ENCODE results near the gene PTPRR. TPM values are rescaled to one million over a fixed set of nuclear protein-coding genes. Genes with fewer than 3 reads are reported as not detected.

PTPRR gene
- total RNA-seq, 1 donor from 2014 or later = 1.2 TPM

DNA sequence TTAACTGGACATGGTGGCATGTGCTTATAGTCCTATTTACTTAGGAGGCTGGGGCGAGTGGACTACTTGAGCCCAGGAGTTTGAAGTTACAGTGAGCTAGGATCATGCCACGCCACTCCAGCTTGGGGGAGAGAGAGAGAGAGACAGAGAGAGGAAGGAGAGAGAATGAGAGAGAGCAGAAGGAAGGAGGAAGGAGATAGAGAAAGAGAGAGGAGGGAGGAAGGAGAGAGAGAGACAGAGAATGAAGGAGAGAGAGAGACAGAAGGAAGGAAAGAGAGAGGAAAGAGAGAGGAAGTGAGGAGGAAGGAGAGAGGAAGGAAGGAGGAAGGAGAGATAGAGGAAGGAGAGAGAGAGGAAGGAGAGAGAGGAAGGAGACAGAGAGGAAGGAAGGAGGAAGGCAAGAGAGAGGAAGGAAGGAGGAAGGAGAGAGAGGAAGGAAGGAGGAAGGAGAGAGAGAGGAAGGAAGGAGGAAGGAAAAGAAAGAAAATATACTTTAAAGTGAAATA, 189.8 kb downstream of the PTPRR start:
- DNase-seq (ENCODE audit: missing footprints) (no peak), ATAC-seq (no peak)
- intact Hi-C loops (cut with DNase I) = loop anchor here (2.0 to 10.0 kb wide), 3 partner anchors 118 to 834 kb away; no protein-coding TSS in a partner anchor

GRCh38 chr12:70724444-70724843, 196.1 kb downstream of the PTPRR start:
- ATAC-seq = no peak
- intact Hi-C loops (cut with DNase I) = loop anchor here (5.0 to 10.0 kb wide), 5 partner anchors 77 to 847 kb away; partner anchors contain the start of gene CNOT2

GRCh38 chr12:70722584-70723343, 197.8 kb downstream of the PTPRR start:
- ATAC-seq (no peak), DNase-seq (ENCODE audit: missing footprints) (no peak)
- intact Hi-C loops (cut with DNase I) = loop anchor here (5.0 to 10.0 kb wide), 5 partner anchors 75 to 845 kb away; partner anchors contain the start of gene CNOT2

More at GRCh38 chr12:70724444-70724843, 196.1 kb downstream of the PTPRR start:
- DNase-seq (ENCODE audit: missing footprints) = no peak

DNA sequence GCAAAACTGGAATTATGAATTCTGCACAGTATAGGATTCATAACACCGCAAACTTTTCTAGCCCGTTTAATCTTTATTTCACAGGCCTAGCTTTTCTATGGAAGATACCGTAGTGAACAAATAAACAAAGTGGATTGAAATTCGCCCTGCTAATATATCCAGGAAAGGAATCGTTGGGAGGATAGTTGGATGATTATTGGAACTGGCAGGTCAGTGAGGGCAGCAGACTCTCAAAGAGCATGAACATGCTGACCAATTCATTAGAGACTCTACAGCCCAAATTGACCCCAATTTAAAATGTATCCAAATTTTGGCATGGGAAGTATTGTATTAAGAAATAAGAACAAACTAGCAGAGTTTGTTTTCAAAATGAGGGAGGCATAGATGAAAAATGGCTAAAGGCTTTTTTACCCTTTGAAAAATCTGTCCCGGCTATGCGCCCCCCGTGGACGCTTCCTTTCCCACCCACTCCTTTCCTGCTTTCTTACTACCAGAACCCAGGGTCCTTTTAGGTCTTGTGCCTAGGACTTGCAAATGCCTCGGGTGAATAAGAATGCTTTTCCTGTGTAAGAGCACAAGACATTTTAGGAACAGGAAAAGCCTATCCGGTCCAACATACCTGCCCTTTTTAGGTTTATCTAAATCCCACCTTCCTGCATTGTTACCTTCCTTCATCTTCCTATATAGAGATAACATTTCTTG, 198.7 kb downstream of the PTPRR start:
- no peak for ATAC-seq
- intact Hi-C loops (cut with DNase I) = loop anchor here (5.0 to 10.0 kb wide), 5 partner anchors 75 to 845 kb away; partner anchors contain the start of gene CNOT2
- no peak for DNase-seq (ENCODE audit: missing footprints)

- DNase-seq (ENCODE audit: missing footprints) (no peak), ATAC-seq (no peak)
- intact Hi-C loops (cut with DNase I) = loop anchor here (5.0 to 10.0 kb wide), 5 partner anchors 74 to 844 kb away; partner anchors contain the start of gene CNOT2
Observed at GRCh38 chr12:70721216-70721615, 199.3 kb downstream of the PTPRR start.

DNA sequence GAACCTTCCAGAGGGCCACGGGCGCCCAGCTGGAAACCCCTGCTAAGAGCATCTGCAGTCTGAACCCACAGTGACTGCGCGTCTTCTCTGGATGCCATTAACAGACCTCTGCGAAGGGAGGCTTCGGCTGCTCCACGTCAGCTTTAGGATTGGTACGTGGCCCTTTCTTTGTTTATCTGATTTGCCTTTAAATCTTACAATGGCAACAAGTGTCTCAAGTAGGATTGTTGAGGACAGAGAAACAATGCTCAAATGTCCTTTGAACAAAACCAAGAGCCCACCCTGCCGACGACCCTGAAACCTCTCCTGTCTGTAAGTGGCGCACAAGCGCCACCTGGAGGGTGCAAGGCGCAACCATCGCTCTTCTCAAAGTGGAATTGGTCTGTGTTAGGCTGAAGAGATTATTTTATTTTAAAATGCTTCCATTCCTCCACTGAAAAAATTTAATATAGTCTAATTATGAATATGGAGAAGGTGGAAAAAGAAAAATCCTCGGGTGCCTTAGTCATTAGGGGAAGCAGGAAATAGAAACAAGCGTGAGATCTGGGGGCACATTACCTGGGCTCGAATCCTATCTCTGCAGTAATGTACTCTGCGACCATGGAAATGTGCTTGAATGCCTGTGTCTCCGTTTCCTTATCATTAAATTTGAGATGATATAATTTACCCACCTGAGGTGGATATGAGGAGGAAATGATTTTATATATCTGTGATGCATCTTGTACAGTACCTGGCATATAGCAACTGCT, 200.7 kb downstream of the PTPRR start:
- intact Hi-C loops (cut with DNase I) = loop anchor here (2.0 to 10.0 kb wide), 7 partner anchors 21 to 843 kb away; partner anchors contain the start of gene CNOT2
- DNase-seq (ENCODE audit: missing footprints) (peak; percentile 62), ATAC-seq (no peak)

- DNase-seq (ENCODE audit: missing footprints) (no peak), ATAC-seq (no peak)
- intact Hi-C loops (cut with DNase I) = loop anchor here (2.0 kb wide), 2 partner anchors 20 to 128 kb away; no protein-coding TSS in a partner anchor
Observed at GRCh38 chr12:70719071-70719470, 201.5 kb downstream of the PTPRR start.

DNA sequence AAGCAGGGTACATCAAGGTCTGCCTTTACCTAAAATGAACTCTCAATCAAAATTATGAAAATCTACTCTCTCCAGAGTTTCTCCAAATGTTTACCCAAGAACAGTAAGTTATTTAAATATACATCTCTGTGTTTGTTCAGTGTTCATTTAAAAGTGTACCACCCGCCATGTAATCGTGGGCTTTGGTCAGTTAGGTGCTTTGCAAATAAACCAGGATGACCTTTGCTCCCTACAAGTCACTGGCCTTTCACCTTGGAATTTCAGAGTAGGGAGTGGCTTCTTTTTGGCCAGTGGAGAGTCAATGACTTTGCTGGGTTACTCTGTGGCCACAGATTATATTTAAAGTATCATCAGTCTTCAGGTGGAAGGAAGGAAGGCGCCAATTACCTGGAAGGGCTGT, 208.7 kb downstream of the PTPRR start:
- DNase-seq (ENCODE audit: missing footprints) (no peak), ATAC-seq (no peak)
- intact Hi-C loops (cut with DNase I) = no loop called here

GRCh38 chr12:70709022-70709421, 211.5 kb downstream of the PTPRR start:
- no peak for DNase-seq (ENCODE audit: missing footprints)
- no peak for ATAC-seq
- intact Hi-C loops (cut with DNase I) = no loop called here

- no peak for ATAC-seq
- intact Hi-C loops (cut with DNase I) = no loop called here
- no peak for DNase-seq (ENCODE audit: missing footprints)
Observed at GRCh38 chr12:70706611-70707010, 213.9 kb downstream of the PTPRR start.

- intact Hi-C loops (cut with DNase I) = loop anchor here (2.0 kb wide), 1 partner anchor 20 kb away; no protein-coding TSS in a partner anchor
- ATAC-seq = no peak
- no peak for DNase-seq (ENCODE audit: missing footprints)
Observed at GRCh38 chr12:70698345-70698744, 222.2 kb downstream of the PTPRR start.

- ATAC-seq = no peak
- intact Hi-C loops (cut with DNase I) = no loop called here
- DNase-seq (ENCODE audit: missing footprints) = no peak
Observed at GRCh38 chr12:70695361-70696023, 225.0 kb downstream of the PTPRR start.

DNA sequence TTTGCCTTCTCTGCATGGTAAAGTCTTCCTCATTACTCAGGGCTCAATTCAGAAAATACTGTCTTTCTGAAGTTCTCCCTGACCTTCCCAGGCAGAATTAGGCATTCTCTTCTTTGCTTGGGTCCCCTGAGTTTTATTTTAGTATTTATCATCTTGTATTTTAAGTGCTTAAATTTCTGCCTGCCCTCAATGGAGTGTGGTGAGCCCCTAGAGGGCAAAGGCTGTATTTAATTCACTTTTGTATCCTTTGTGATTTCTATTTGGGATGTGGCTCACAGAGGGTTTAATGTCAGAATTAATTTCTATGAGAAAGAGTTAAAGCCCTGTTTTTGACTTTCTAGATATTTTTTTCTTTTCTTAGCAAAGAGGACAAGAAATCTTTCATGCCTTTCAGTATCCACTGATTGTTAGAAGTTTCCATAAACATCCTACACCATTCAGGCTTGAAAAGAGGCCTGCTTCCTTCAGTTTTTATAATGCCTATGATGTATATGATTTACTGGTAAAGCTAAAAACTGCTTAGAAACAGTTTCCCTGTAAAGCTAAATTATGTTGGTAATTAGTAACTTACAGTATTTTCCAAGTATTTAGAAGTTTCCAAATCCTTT, 227.8 kb downstream of the PTPRR start:
- ATAC-seq (no peak), DNase-seq (ENCODE audit: missing footprints) (no peak)
- intact Hi-C loops (cut with DNase I) = loop anchor here (5.0 kb wide), 1 partner anchor 35 kb away; no protein-coding TSS in a partner anchor

DNA sequence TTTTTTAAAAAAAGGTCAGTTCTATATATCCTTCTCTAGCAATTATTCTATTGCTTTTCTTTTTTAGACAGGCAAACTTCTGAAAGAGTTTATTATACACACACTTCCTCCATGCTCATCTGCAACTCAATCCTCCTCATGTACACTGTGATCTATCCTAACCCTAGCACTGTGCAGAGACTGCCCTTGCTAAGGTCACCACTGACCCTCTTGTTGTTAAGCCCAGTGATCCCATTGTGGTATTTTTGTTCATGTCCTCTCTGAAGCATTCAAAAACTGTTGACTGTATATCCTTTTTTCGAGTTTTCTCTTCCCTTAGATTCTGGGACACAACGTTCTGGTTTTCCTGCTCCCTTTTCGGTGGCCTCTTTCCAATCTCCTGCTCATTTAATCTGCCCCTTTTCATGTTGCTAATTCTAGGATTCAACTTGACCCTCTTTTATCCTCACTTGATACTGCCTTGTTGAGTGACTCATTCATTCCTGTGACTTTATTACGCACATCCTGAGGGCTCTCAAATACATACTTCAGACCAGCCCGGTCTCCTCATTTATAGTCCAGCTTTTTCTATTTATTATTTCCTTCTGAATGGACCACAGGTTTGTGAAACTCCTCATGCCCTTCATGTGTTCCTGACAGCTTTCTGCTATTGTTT, 229.4 kb downstream of the PTPRR start:
- intact Hi-C loops (cut with DNase I) = loop anchor here (5.0 kb wide), 1 partner anchor 34 kb away; no protein-coding TSS in a partner anchor

GRCh38 chr12:70686907-70687306, 233.6 kb downstream of the PTPRR start:
- intact Hi-C loops (cut with DNase I) = no loop called here
- no peak for DNase-seq (ENCODE audit: missing footprints)
- no peak for ATAC-seq

More for the DNA sequence above, 229.4 kb downstream of the PTPRR start:
- DNase-seq (ENCODE audit: missing footprints) (no peak), ATAC-seq (no peak)

DNA sequence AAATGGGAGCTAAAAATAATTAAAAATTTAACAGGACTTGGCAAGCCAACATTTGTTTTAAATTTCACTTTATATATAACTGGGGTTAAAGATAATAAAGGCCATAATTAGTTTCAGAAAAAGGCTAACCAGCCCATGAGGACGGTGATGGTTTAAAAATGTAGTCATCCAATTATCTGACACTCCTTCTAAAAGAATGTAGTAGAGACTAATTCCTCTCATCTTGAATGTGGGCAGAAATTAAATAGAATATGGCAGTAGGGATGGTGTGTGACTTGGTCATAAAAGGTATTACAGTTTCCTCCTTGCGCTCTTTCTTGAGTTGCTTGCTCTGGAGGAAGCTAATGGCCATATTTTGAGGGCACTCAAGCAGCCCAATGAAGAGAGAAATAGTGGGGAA, 234.2 kb downstream of the PTPRR start:
- DNase-seq (ENCODE audit: missing footprints) (no peak), ATAC-seq (no peak)
- intact Hi-C loops (cut with DNase I) = no loop called here

DNA sequence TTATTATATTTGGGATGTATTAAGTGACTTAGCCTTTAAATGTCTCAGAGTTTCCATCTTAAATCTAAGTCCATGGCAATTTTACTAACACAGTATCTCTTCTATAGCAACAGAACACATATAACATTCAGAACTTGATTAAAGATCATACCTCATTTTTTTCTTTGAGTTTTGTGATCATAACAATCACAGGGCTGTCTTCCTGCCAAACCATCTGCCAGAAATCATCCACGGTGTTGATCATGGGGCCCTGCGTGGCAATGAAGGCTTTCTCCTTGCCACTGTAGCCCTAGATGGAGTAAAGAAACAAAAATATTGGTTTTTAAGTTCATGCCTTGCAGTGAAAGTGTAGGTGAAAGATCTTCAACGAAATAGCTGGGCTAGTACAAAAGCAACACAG, 236.6 kb downstream of the PTPRR start:
- no peak for ATAC-seq
- no peak for DNase-seq (ENCODE audit: missing footprints)
- intact Hi-C loops (cut with DNase I) = no loop called here

Data from Right ventricle myocardium inferior (tissue), 1 donor.